ENCODE data around the gene KCMF1.

Gene KCMF1

GRCh38 chr2:85078536-85078935 lies 107.6 kb downstream of the KCMF1 start:
- no peak for DNase-seq (ENCODE audit: low read depth, low spot score)

GRCh38 chr2:85083092-85083491 lies 112.1 kb downstream of the KCMF1 start:
- DNase-seq (ENCODE audit: low read depth, low spot score), result no peak

GRCh38 chr2:85085563-85085962 lies 114.6 kb downstream of the KCMF1 start:
- DNase-seq (ENCODE audit: low read depth, low spot score), result no peak

- no peak for DNase-seq (ENCODE audit: low read depth, low spot score)
Measured at GRCh38 chr2:85087541-85087940, 116.6 kb downstream of the KCMF1 start.

- no peak for DNase-seq (ENCODE audit: low read depth, low spot score)
Measured at GRCh38 chr2:85088921-85089320, 118.0 kb downstream of the KCMF1 start.

- DNase-seq (ENCODE audit: low read depth, low spot score), result no peak
Measured at GRCh38 chr2:85089585-85089984, 118.6 kb downstream of the KCMF1 start.

- no peak for DNase-seq (ENCODE audit: low read depth, low spot score)
Measured at GRCh38 chr2:85091838-85092237, 120.9 kb downstream of the KCMF1 start.

GRCh38 chr2:85095094-85095493 lies 124.1 kb downstream of the KCMF1 start:
- no peak for DNase-seq (ENCODE audit: low read depth, low spot score)

GRCh38 chr2:85096616-85097015 lies 125.7 kb downstream of the KCMF1 start:
- no peak for DNase-seq (ENCODE audit: low read depth, low spot score)

- no peak for DNase-seq (ENCODE audit: low read depth, low spot score)
Measured at GRCh38 chr2:85104228-85104627, 133.3 kb downstream of the KCMF1 start.

- no peak for DNase-seq (ENCODE audit: low read depth, low spot score)
Measured at GRCh38 chr2:85106489-85107180, 135.7 kb downstream of the KCMF1 start.
